ENCODE data around the gene ADM2.

Gene ADM2

GRCh38 chr22:50485221-50486131, 4.1 kb downstream of the ADM2 start:
- no peak for DNase-seq

GRCh38 chr22:50486561-50487289, 5.4 kb downstream of the ADM2 start, which contains the start of gene MIOX:
TSS of gene MIOX (plus strand) at chr22:50486859. CDS start at chr22:50486898, 39 bp downstream.
- no peak for DNase-seq

GRCh38 chr22:50487290-50488005, 6.1 kb downstream of the ADM2 start:
- DNase-seq = no peak

- DNase-seq = no peak
Observed at GRCh38 chr22:50488006-50488677, 6.8 kb downstream of the ADM2 start.

GRCh38 chr22:50488886-50489285, 7.5 kb downstream of the ADM2 start:
- no peak for DNase-seq

GRCh38 chr22:50489363-50490243, 8.3 kb downstream of the ADM2 start:
- DNase-seq = no peak

GRCh38 chr22:50490531-50491308, 9.4 kb downstream of the ADM2 start:
- no peak for DNase-seq

- DNase-seq = no peak
Observed at GRCh38 chr22:50497093-50497492, 15.8 kb downstream of the ADM2 start.

GRCh38 chr22:50498322-50498890, 17.1 kb downstream of the ADM2 start:
- DNase-seq = peak; percentile 53

- no peak for DNase-seq
Observed at GRCh38 chr22:50500452-50500851, 19.1 kb downstream of the ADM2 start.

GRCh38 chr22:50502096-50502495, 20.8 kb downstream of the ADM2 start:
- no peak for DNase-seq

- no peak for DNase-seq
Observed at GRCh38 chr22:50502628-50503474, 21.5 kb downstream of the ADM2 start.

GRCh38 chr22:50503475-50504145, 22.3 kb downstream of the ADM2 start:
- no peak for DNase-seq

GRCh38 chr22:50504369-50505211, 23.2 kb downstream of the ADM2 start:
- DNase-seq = no peak

- no peak for DNase-seq
Observed at GRCh38 chr22:50505276-50505775, 24.0 kb downstream of the ADM2 start.

- no peak for DNase-seq
Observed at GRCh38 chr22:50505776-50506610, 24.6 kb downstream of the ADM2 start.

Measured in right kidney (tissue), 1 donor.